ENCODE results near the gene SSH2.

DNA sequence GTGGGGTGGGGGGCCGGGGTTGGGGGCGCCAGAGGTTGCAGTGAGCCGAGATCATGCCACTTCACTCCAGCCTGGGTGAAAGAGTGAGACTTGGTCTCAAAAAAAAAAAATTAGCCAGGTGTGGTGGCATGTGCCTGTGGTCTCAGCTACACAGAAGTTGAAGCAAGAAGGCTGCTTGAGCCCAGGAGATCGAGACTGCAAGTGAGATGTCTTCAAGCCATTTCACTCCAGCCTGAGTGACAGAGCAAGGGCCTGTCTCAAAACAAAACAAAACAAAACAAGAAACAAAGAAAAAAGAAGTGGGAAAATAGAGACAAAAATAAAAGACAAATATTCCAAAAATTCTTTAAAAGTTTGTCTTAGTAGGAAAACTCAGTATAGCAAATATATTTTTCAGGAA lies 172.2 kb downstream of the SSH2 start:
- TF ChIP-seq CTCF (IDR thresholded peaks at IDR 0.05; ENCODE audit: low read depth, low read length, missing input control), result no peak
- TF ChIP-seq RAD21 (IDR thresholded peaks at IDR 0.05), result no peak
- TF ChIP-seq ZBTB33 (IDR thresholded peaks at IDR 0.05), result no peak
- TF ChIP-seq JUND (IDR thresholded peaks at IDR 0.05), result no peak
- TF ChIP-seq, protein P1, sequence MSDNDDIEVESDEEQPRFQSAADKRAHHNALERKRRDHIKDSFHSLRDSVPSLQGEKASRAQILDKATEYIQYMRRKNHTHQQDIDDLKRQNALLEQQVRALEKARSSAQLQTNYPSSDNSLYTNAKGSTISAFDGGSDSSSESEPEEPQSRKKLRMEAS (IDR thresholded peaks at IDR 0.05), result no peak
- TF ChIP-seq RXRA (IDR thresholded peaks at IDR 0.05), result no peak
- TF ChIP-seq EGR1 (IDR thresholded peaks at IDR 0.05; ENCODE audit: low read depth in 2 of 2), result no peak
